Skeletal muscle tissue (tissue), 4 donors: ENCODE measurements around the gene LHX3. TPM values are rescaled to one million over a fixed set of nuclear protein-coding genes. Genes with fewer than 3 reads are reported as not detected.

Experiments
- H3K27ac ChIP-seq: one replicate; pipeline ENCODE4 v1.7.0; 2013; ENCODE audit warnings: mild to moderate bottlenecking, low read depth, low read length, inconsistent platforms
- H3K27me3 ChIP-seq, 3 donors: one replicate each; pipeline ENCODE4 v1.7.0; 2013; ENCODE audit warnings: low read length in 3 of 3; ENCODE audit not compliant: control insufficient read depth in 3 of 3, insufficient read depth in 3 of 3
- H3K36me3 ChIP-seq, 3 donors: one replicate each; pipeline ENCODE4 v1.7.0; 2013; ENCODE audit warnings: low read length in 3 of 3; ENCODE audit not compliant: control insufficient read depth in 3 of 3, insufficient read depth in 3 of 3
- H3K4me1 ChIP-seq, 3 donors: one replicate each; pipeline ENCODE4 v1.7.0; 2013; ENCODE audit warnings: low read length in 3 of 3, mild to moderate bottlenecking in 3 of 3; ENCODE audit not compliant: control insufficient read depth in 3 of 3, insufficient read depth in 3 of 3
- H3K4me3 ChIP-seq, 3 donors: one replicate each; pipeline ENCODE4 v1.7.0; 2013; ENCODE audit warnings: low read length in 3 of 3
- H3K9ac ChIP-seq, 3 donors: one replicate each; pipeline ENCODE4 v1.7.0; 2013; ENCODE audit warnings: low read length in 3 of 3, mild to moderate bottlenecking in 3 of 3, moderate library complexity in 2 of 3, low read depth in 1 of 3
- H3K9me3 ChIP-seq, 3 donors: one replicate each; pipeline ENCODE4 v1.7.0; 2013; ENCODE audit warnings: low read length in 3 of 3; ENCODE audit not compliant: control insufficient read depth in 3 of 3
- total RNA-seq: library from RNA; depleted of rRNA; stranded (reverse); fragments of >200 nt; gene quantifications from one replicate; pipeline ENCODE4 v1.2.3, GENCODE V29; 2014
- donor health status: Osteomylitis.

Gene LHX3
- total RNA-seq, 1 donor from 2014 or later: not detected

DNA sequence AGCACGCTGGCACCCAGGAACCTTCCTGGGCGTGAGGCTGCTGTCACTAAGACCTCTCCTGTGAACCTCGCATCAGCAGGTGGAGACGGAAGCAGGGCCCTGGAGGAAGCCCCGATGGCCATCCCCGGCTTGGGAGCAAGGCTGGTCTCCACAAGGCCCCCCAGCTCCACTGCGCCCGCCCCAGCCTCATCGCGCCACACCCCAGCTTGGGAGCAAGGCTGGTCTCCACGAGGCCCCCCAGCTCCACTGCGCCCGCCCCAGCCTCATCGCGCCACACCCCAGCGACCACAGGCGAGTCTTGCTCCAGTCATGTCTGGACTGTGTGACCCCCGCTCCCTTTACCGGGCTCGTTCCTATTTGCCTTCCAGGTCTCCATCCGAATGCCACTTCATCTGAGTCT lies 29.7 kb upstream of the LHX3 start:
- no peak overlapping the region for H3K27ac ChIP-seq
- H3K4me3 ChIP-seq: no peak overlapping the region
- H3K36me3 ChIP-seq: peaks cover 0 to 6% (median 0%) of the 10 kb centered on the region in 3 donors
- H3K9ac ChIP-seq: no peak overlapping the region
- H3K9me3 ChIP-seq: no peaks in the 10 kb centered on the region
- H3K27me3 ChIP-seq: no peaks in the 10 kb centered on the region
- H3K4me1 ChIP-seq: peaks cover 4 to 5% (median 5%) of the 10 kb centered on the region in 3 donors

DNA sequence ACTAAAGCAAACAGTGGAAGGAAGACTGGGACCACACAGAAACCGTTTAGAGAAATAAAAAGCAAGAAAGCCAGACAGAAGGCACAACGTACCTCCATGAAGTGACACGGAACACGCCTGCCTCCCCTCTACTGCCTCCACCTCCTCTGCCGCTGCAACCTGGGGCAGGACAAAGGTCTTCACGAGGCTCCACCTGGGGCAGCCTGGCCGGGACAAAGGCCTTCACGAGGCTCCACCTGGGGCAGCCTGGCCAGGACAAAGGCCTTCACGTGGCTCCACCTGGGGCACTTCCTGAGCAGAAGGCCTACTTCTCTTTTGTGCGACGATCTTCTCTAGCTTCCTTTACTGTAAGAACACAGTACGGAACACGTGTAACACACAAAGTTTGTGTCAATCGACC lies 28.9 kb upstream of the LHX3 start:
- no peaks in the 10 kb centered on the region for H3K9me3 ChIP-seq
- peaks cover 0 to 3% (median 0%) of the 10 kb centered on the region in 3 donors for H3K4me1 ChIP-seq
- no peaks in the 10 kb centered on the region for H3K27me3 ChIP-seq
- H3K4me3 ChIP-seq: no peak overlapping the region
- H3K36me3 ChIP-seq: peaks cover 0 to 6% (median 0%) of the 10 kb centered on the region in 3 donors
- H3K27ac ChIP-seq: no peak overlapping the region
- H3K9ac ChIP-seq: no peak overlapping the region

DNA sequence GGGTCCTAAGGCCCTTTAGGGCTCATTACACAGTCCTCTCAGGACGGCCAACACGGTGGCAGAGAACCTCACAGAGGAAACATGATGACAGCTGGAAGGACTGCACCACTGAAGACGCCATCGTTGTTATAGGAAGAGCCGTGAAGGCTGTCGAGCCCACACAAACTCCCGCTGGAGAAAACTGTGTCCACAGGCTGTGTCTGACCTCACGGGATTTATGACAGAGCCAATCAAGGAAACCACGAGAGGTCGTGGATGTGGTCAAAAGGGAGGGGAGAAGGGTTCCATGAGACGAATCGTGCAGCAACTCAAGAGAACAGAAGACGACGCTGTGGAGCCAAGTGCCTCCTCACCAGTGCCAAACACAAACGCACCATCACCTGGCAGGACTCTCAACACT lies 28.5 kb upstream of the LHX3 start:
- Histone ChIP-seq H3K9me3 (no peaks in the 10 kb centered on the region), H3K27me3 (no peaks in the 10 kb centered on the region), H3K4me3 (no peak overlapping the region), H3K27ac (no peak overlapping the region), H3K4me1 (no peaks in the 10 kb centered on the region), H3K36me3 (peaks cover 0 to 6% (median 0%) of the 10 kb centered on the region in 3 donors), H3K9ac (no peak overlapping the region)

DNA sequence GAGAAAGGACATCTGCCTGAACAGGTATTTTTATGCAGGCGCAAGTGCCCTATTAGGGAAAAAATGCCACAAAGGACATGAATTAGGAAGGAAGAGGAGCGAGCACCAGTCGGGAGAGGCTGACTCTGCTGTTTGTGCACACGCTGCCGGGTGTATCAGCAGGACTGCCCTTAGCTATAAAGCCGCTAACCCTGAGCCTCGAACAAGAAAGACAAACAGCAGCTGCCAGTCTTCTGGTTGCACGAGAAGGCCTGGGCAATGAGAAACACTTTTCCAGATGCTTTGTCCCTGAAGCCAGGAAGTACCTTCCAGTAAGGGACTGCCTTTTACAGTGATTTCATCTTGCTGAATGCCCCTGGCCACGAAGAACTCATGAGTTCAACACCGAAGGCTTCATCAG lies 28.0 kb upstream of the LHX3 start:
- Histone ChIP-seq H3K27ac (no peak overlapping the region), H3K36me3 (peaks cover 0 to 6% (median 0%) of the 10 kb centered on the region in 3 donors), H3K4me3 (no peak overlapping the region), H3K9ac (no peak overlapping the region), H3K9me3 (no peaks in the 10 kb centered on the region), H3K27me3 (no peaks in the 10 kb centered on the region), H3K4me1 (no peaks in the 10 kb centered on the region)

DNA sequence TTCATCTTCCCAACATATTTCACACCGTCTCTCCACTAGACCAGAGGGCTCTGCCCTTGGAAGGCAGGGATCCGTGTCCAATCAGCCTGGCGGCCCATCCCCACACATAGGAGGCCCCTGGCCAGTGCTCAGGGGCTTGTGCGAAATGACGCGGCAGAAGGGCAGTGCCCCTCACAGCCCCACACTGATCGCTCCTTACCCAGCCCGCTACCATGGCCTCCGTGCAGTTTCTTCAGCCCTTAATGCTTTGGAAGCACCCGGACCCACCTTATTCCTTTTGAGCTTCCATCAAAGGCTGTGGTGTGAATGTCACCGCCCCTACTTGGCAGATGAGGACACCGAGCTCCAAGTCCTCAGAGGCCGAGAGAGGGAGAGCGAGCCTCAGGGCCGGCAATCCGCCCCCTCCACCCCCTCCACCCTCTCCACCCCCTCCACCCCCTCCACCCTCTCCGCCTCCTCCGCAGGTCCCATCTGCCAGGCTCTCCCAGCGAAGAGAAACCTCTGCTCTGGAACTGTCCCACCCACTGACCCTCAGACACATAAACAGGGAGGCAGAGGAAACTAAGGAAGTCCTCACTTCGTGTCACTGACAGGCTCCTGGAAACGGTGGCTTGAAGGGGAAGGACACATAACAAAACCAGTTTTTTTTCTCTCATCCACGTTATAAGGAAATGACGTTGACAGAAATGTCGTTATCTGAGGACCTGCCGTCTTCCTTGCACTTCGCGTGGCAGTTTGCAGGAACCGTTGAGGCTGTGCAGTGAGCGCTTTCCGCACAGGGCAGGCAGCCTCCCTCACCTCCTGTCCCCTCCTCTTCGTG lies 26.8 kb upstream of the LHX3 start:
- Histone ChIP-seq H3K9ac (no peak overlapping the region), H3K27ac (no peak overlapping the region), H3K9me3 (no peaks in the 10 kb centered on the region), H3K27me3 (no peaks in the 10 kb centered on the region), H3K4me1 (no peaks in the 10 kb centered on the region), H3K36me3 (peaks cover 0 to 5% (median 0%) of the 10 kb centered on the region in 3 donors), H3K4me3 (no peak overlapping the region)

DNA sequence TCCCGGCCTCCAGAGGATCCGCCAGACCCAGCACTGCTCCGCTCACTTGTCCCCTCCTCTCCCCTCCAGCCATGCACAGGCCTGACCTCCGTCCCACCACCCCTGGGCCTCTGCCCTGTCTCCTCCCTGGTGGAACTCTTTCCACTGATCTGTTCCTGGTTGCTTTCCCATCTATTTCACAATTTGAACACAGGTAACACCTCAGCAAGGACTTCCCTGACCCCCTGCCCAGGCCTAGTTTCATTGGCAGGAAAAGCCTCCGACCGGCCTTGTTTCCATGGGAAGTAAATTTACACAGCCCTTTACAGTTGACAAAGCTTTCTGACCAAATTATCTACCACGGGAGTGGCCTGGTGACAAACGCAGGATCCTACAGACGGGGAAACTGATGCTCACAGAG lies 25.8 kb upstream of the LHX3 start:
- H3K36me3 ChIP-seq: peaks cover 0 to 3% (median 3%) of the 10 kb centered on the region in 3 donors
- H3K4me3 ChIP-seq: no peak overlapping the region
- no peak overlapping the region for H3K27ac ChIP-seq
- H3K4me1 ChIP-seq: no peaks in the 10 kb centered on the region
- H3K27me3 ChIP-seq: no peaks in the 10 kb centered on the region
- no peaks in the 10 kb centered on the region for H3K9me3 ChIP-seq
- no peak overlapping the region for H3K9ac ChIP-seq

DNA sequence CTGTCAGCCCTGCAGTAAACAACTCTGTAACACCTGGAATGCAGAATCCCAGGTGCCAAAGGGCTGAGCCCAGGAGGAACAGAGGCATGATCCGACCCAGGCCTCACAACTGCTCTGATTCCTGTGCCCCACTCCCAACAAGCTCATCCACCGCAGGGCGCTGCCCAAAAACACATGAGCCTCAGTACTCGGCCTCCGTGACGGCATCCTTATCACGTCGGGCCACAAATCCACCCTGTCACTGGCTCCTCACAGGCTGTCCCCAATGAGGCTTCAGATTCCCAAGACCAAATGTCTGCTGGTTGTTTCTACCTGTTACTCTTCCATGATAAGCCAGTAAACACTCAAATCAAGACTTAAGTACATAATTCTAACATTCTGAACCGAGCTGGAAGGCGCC lies 25.4 kb upstream of the LHX3 start:
- H3K9ac ChIP-seq: no peak overlapping the region
- peaks cover under 1 to 3% (median 3%) of the 10 kb centered on the region in 3 donors for H3K36me3 ChIP-seq
- no peaks in the 10 kb centered on the region for H3K9me3 ChIP-seq
- H3K27ac ChIP-seq: no peak overlapping the region
- H3K4me3 ChIP-seq: no peak overlapping the region
- no peaks in the 10 kb centered on the region for H3K4me1 ChIP-seq
- H3K27me3 ChIP-seq: no peaks in the 10 kb centered on the region

DNA sequence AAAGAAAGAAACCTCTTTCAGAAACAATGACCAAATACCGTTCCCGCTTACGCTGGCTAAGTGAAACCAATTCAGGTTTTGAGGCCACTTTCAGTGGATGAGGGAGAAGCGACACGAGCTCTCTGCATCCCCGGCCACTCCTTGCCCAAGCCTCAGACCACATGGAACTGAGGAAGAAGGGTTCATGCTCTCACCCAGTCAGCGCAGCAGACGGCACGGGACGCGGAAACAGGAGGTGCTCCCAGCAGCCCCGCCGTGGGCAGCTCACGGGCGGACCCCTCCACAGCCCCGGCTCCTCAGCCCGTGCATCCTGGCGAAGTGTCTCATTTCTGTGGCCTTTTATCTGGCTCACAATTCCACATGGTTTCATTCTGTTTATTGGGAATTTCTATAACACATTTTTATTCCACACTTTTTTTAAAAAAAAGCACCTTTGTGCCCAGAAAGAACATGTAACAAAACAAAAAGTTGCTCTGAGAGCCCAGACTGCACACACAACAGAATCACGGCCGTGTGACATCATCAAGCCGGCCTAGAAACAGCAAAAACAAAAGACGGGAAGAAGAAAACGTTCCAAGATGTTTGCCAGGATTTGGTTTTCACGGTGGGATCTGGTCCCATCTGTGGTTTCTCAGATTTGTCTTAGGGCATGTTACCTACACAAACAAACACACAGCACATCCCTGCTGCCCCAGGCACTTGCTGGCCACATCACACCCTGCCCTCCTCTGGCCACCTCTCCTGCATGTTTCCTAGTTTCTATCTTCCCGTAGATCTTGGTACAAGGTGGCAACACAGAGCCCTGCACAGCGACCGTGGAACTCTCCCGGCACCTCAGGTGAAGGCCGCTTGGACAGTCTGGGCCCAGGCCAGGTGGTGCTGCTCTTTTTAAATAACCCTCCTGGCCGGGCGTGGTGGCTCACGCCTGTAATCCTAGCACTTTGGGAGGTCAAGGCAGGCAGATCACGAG lies 24.5 kb upstream of the LHX3 start:
- Histone ChIP-seq H3K4me1 (no peaks in the 10 kb centered on the region), H3K9ac (no peak overlapping the region), H3K36me3 (peaks cover 3 to 8% (median 3%) of the 10 kb centered on the region in 3 donors), H3K27me3 (no peaks in the 10 kb centered on the region), H3K9me3 (no peaks in the 10 kb centered on the region), H3K27ac (no peak overlapping the region), H3K4me3 (no peak overlapping the region)

DNA sequence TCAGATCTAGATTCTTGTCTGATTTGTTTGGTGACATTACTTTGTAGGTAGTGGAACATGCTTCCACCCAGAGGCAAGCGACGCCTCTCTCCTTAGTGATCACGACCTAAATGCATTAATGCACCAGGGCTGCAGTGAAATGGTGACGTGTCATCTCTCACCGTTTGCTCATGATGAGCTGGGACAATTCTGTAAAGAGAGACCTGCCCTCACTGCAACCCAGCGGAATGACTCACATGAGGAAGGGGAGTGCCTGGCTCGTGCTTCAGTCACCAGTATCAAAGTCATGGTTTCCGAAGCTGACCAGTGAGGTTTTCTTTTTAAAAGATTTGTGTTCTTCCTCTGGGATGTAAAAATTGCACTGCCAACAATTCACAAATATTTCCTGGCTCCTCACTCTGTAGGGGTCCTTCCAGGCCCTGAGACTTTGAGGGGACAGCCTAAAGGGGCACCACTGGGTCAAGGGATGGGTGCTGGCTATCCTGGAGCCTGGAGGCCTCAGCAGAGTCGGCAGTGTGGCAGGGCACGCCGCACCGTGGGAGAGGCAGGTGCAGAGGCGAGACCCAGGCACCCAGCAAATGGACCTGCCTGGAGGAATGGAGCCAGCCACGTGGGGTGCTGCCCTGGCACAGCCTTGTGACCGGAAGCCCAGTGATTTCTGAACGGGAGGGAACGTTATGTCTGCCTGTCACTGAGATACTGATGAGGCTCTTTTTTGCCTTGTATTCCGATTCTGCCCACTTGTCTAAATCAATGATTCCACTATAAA lies 23.4 kb upstream of the LHX3 start:
- no peaks in the 10 kb centered on the region for H3K27me3 ChIP-seq
- H3K4me1 ChIP-seq: no peaks in the 10 kb centered on the region
- no peak overlapping the region for H3K27ac ChIP-seq
- H3K9ac ChIP-seq: no peak overlapping the region
- H3K9me3 ChIP-seq: no peaks in the 10 kb centered on the region
- H3K36me3 ChIP-seq: peaks cover 7 to 17% (median 13%) of the 10 kb centered on the region in 3 donors
- no peak overlapping the region for H3K4me3 ChIP-seq
